HepG2 (cell line): Measurements from ENCODE around the gene CACNG5. TPM values are rescaled to one million over a fixed set of nuclear protein-coding genes. Genes with fewer than 3 reads are reported as not detected.

Experiments
- ATAC-seq: fragments of 200-7000 bp; cut with Tn5 transposase; 3 replicates; pipeline ENCODE4 v1.9.1; 2020; ENCODE audit warnings: mild to moderate bottlenecking, moderate library complexity
- BruUV-seq: library from RNA; stranded (reverse); fragments of 400-500 nt; replicated peaks from 2 replicates; lab custom pipeline; 2021; lab: Mats Ljungman, UMichigan
- CTCF ChIA-PET: fragments of 300-600 bp; formaldehyde crosslinking; extraction: SDS; loops from one replicate; lab custom pipeline; 2021; ENCODE audit warnings: low total read pairs, inconsistent platforms, low intra/inter-chr PET ratio; lab: Yijun Ruan, JAX
- POLR2A ChIA-PET: fragments of 350-600 bp; sonication (Branson Sonifier 250); formaldehyde crosslinking; loops from one replicate; lab custom pipeline; 2020; ENCODE audit warnings: antibody characterized with exemption, inconsistent platforms; lab: Yijun Ruan, JAX
- DNase-seq: peaks from one replicate; pipeline ENCODE4 v3.0.0-alpha.2; 2015; ENCODE audit warnings: low spot score
- FAIRE-seq: peaks from 3 replicates; lab custom pipeline; 2011; peaks lifted over from hg19 to GRCh38; lab: Jason Lieb, UNC
- H2AFZ ChIP-seq: one replicate; pipeline ENCODE4 v1.6.1; 2011; ENCODE audit warnings: low read length, inconsistent platforms
- H3K27ac ChIP-seq: fragments of 300-600 bp; 3 replicates; pipeline ENCODE4 v1.8.0; 2011; ENCODE audit warnings: mixed run types, mild to moderate bottlenecking, mixed read lengths, low read length, inconsistent platforms; ENCODE audit not compliant: insufficient read depth; ENCODE audit errors: extremely low read length
- H3K27me3 ChIP-seq, 2 experiments: fragments of 200-600 bp in 1 of 2; 2 replicates in 1 of 2; 3 replicates in 1 of 2; pipeline versions ENCODE4 v1.6.0 to v1.8.0; 2011; ENCODE audit warnings: low read length in 2 of 2, mild to moderate bottlenecking in 2 of 2, moderate library complexity in 2 of 2, inconsistent platforms in 1 of 2; ENCODE audit not compliant: insufficient read depth in 2 of 2, control insufficient read depth in 1 of 2
- H3K36me3 ChIP-seq, 2 experiments: fragments of 200-600 bp in 1 of 2; replicated peaks in 1 of 2; 2 replicates in 1 of 2; 3 replicates in 1 of 2; pipeline versions ENCODE4 v1.5.1 to v1.8.0; 2011; ENCODE audit warnings: low read length in 2 of 2, inconsistent platforms in 1 of 2; ENCODE audit not compliant: insufficient read depth in 2 of 2, control insufficient read depth in 1 of 2
- H3K4me1 ChIP-seq: 2 replicates; pipeline ENCODE4 v1.5.1; 2012; ENCODE audit warnings: low read length, inconsistent platforms; ENCODE audit not compliant: insufficient read depth
- H3K4me2 ChIP-seq: 2 replicates; pipeline ENCODE4 v1.6.0; 2011; ENCODE audit warnings: low read depth, low read length, inconsistent platforms
- H3K4me3 ChIP-seq, 3 experiments: fragments of 200-600 bp in 1 of 3; sonication (generic), shearing (Covaris generic) in 1 of 3; replicated peaks in 1 of 3; 2 replicates each; pipeline ENCODE4 v1.5.1; 2011 to 2016; ENCODE audit warnings: low read length in 3 of 3, inconsistent platforms in 2 of 3, low read depth in 2 of 3, mild to moderate bottlenecking in 2 of 3, control low read depth in 1 of 3, mixed read lengths in 1 of 3; ENCODE audit not compliant: insufficient read depth in 1 of 3
- H3K79me2 ChIP-seq: one replicate; pipeline ENCODE4 v1.6.1; 2011; ENCODE audit warnings: low read length, inconsistent platforms; ENCODE audit not compliant: insufficient read depth
- H3K9ac ChIP-seq: 2 replicates; pipeline ENCODE4 v1.6.0; 2011; ENCODE audit warnings: mild to moderate bottlenecking, low read depth, low read length, inconsistent platforms; ENCODE audit not compliant: insufficient read depth
- H3K9me3 ChIP-seq: 2 replicates; pipeline ENCODE4 v1.5.1; 2012; ENCODE audit warnings: mild to moderate bottlenecking, low read length
- H4K20me1 ChIP-seq: 2 replicates; pipeline ENCODE4 v1.6.0; 2011; ENCODE audit warnings: inconsistent platforms, mild to moderate bottlenecking, low read length, moderate library complexity; ENCODE audit not compliant: insufficient read depth
- EZH2 ChIP-seq: conservative IDR thresholded peaks from 2 replicates; pipeline ENCODE4 v1.6.1; 2012; ENCODE audit warnings: mild to moderate bottlenecking, low read depth, low read length, moderate library complexity
- ZNF225 ChIP-seq: sonication (generic); formaldehyde crosslinking; IDR thresholded peaks from 2 replicates; pipeline ENCODE4 v1.4.0; 2020; ENCODE audit warnings: mild to moderate bottlenecking, missing genetic modification reagents
- ZNF564 ChIP-seq: sonication (generic); formaldehyde crosslinking; IDR thresholded peaks from 2 replicates; pipeline ENCODE4 v1.8.1; 2023; ENCODE audit warnings: mild to moderate bottlenecking, missing genetic modification reagents
- ZNF674 ChIP-seq: sonication (generic); formaldehyde crosslinking; IDR thresholded peaks from 2 replicates; pipeline ENCODE4 v1.5.0; 2020; ENCODE audit warnings: low read depth, mild to moderate bottlenecking, missing genetic modification reagents
- ZSCAN25 ChIP-seq: sonication (generic); formaldehyde crosslinking; IDR thresholded peaks from 2 replicates; pipeline ENCODE4 v1.8.0; 2022; ENCODE audit warnings: mild to moderate bottlenecking, missing genetic modification reagents
- WGBS: methylation state at CpG from one replicate; pipeline ENCODE4 v1.1.6; 2017; ENCODE audit warnings: low lambda C conversion rate; 5-methylcytosine and 5-hydroxymethylcytosine counted together
- in situ Hi-C: cut with HindIII; loops from 2 replicates; pipeline ENCODE4 v1.10.0; 2017; ENCODE audit warnings: low pct_unique_long_range_greater_than_20kb; ENCODE audit not compliant: extremely low pct_ligation_motif_present
- intact Hi-C: fragments of 100-400 bp; cut with micrococcal nuclease; formaldehyde crosslinking; loops from one replicate; pipeline ENCODE4 v1.10.0; 2022; ENCODE audit not compliant: unreplicated experiment
- polyA plus RNA-seq, 8 experiments: library from polyadenylated mRNA; depleted of rRNA in 3 of 8; stranded (reverse) in 7 of 8; unstranded in 1 of 8; fragments of >200 nt; fragmentation: Illumina TruSeq in 4 of 8; extraction: Trizol in 4 of 8; gene quantifications; 2 replicates each; pipeline versions ENCODE4 v1.2.1 to v1.2.3, GENCODE V29; 2011 to 2016; ENCODE audit warnings: low read depth in 4 of 8, missing spikeins in 1 of 8, mixed read lengths in 1 of 8; ENCODE audit not compliant: insufficient read depth in 1 of 8
- total RNA-seq, 5 experiments: library from RNA; depleted of rRNA; stranded (reverse); fragments of >200 nt; fragmentation: Illumina TruSeq; extraction: Trizol; gene quantifications; 2 replicates each; pipeline ENCODE4 v1.2.3, GENCODE V29; 2016; ENCODE audit warnings: low read depth in 1 of 5

CACNG5 gene
- total and polyA plus RNA-seq, 2 of the 13 experiments (the other 11 are each of a cell fraction or from before 2014, with no cell fraction given) = not detected

- CTCF ChIA-PET = no interaction called here
- no peak overlapping the region for H3K4me3 ChIP-seq
- H3K4me1 ChIP-seq = no peaks in the 10 kb centered on the region
- DNase-seq (no peak), ATAC-seq (no peak), FAIRE-seq (no peak)
- in situ Hi-C loops = no loop called here
- H3K27me3 ChIP-seq = peaks cover 3 to 35% of the 10 kb centered on the region in 2 experiments; a peak in 2 of 5 replicates
- intact Hi-C loops = no loop called here
- TF ChIP-seq EZH2 (no peak), ZSCAN25 (CRISPR knock-in tag) (no peak), ZNF674 (CRISPR knock-in tag) (no peak)
- no peak overlapping the region for H2AFZ ChIP-seq
- no peaks in the 10 kb centered on the region for H3K79me2 ChIP-seq
- 60% methylated on average over 16 of the region's 16 CpGs for WGBS
- no peaks in the 10 kb centered on the region for H3K36me3 ChIP-seq
- H3K27ac ChIP-seq = no peak overlapping the region
- no peaks in the 10 kb centered on the region for H4K20me1 ChIP-seq
- BruUV-seq = no TSS peak
- POLR2A ChIA-PET = no interaction called here
- H3K9ac ChIP-seq = no peak overlapping the region
- H3K9me3 ChIP-seq = peaks cover 2% of the 10 kb centered on the region; the same call in 1 of the 2 replicates
- no peak overlapping the region for H3K4me2 ChIP-seq
These were observed 50.0 kb downstream of the CACNG5 start for GRCh38 chr17:66884931-66885330.

GRCh38 chr17:66885417-66885816 is 50.5 kb downstream of the CACNG5 start:
- H3K4me1 ChIP-seq = no peaks in the 10 kb centered on the region
- no peaks in the 10 kb centered on the region for H3K79me2 ChIP-seq
- TF ChIP-seq ZNF225 (CRISPR knock-in tag) (no peak), ZNF564 (no peak)
- no TSS peak for BruUV-seq
- WGBS = 2% methylated on average over 4 of the region's 4 CpGs
- DNase-seq (no peak), ATAC-seq (no peak), FAIRE-seq (no peak)
- POLR2A ChIA-PET = no interaction called here
- no peak overlapping the region for H3K4me3 ChIP-seq
- H4K20me1 ChIP-seq = no peaks in the 10 kb centered on the region
- H3K4me2 ChIP-seq = no peak overlapping the region
- H3K9me3 ChIP-seq = no peaks in the 10 kb centered on the region
- H3K27ac ChIP-seq = no peak overlapping the region
- H3K9ac ChIP-seq = no peak overlapping the region
- intact Hi-C loops (no loop called here), in situ Hi-C loops (no loop called here)
- CTCF ChIA-PET = no interaction called here
- H2AFZ ChIP-seq = no peak overlapping the region
- peaks cover 3 to 35% of the 10 kb centered on the region in 2 experiments; a peak in 2 of 5 replicates for H3K27me3 ChIP-seq
- no peaks in the 10 kb centered on the region for H3K36me3 ChIP-seq
